Muscle of leg (tissue), 11 donors: ENCODE measurements around the gene ATXN2. TPM values are rescaled to one million over a fixed set of nuclear protein-coding genes. Genes with fewer than 3 reads are reported as not detected.

Source experiments
- DNase-seq: peaks from one replicate; pipeline ENCODE4 v3.0.0; 2013
- H3K27ac ChIP-seq: one replicate; pipeline ENCODE4 v1.5.1; 2013; ENCODE audit warnings: mild to moderate bottlenecking, low read length, control low read depth
- H3K27me3 ChIP-seq: one replicate; pipeline ENCODE4 v1.6.1; 2013; ENCODE audit warnings: low read length; ENCODE audit not compliant: control insufficient read depth, insufficient read depth
- H3K36me3 ChIP-seq: one replicate; pipeline ENCODE4 v1.6.1; 2013; ENCODE audit warnings: low read length; ENCODE audit not compliant: control insufficient read depth, insufficient read depth
- H3K4me1 ChIP-seq: one replicate; pipeline ENCODE4 v1.6.1; 2013; ENCODE audit warnings: low read length; ENCODE audit not compliant: control insufficient read depth, insufficient read depth
- H3K4me3 ChIP-seq: one replicate; pipeline ENCODE4 v1.5.1; 2013; ENCODE audit warnings: low read length, control low read depth
- H3K9me3 ChIP-seq: replicated peaks from 2 replicates; pipeline ENCODE4 v1.6.1; 2013; ENCODE audit warnings: low read depth, low read length; ENCODE audit not compliant: control insufficient read depth
- WGBS: methylation state at CpG from one replicate; pipeline ENCODE4 v1.1.5; 2013; ENCODE audit warnings: missing lambda C conversion rate; ENCODE audit not compliant: insufficient coverage; 5-methylcytosine and 5-hydroxymethylcytosine counted together
- polyA plus RNA-seq, 8 donors: library from polyadenylated mRNA; unstranded; fragments of 120-200 nt; gene quantifications; one replicate each; pipeline versions ENCODE4 v1.2.1 to v1.2.3, GENCODE V29; 2013; ENCODE audit warnings: inconsistent platforms in 1 of 8, low replicate concordance in 1 of 8; ENCODE audit not compliant: insufficient read length in 8 of 8, insufficient read depth in 1 of 8
- total RNA-seq: library from RNA; stranded (reverse); fragments of 120-200 nt; gene quantifications from one replicate; pipeline ENCODE4 v1.2.4, GENCODE V29; 2013

ATXN2 gene
- total and polyA plus RNA-seq, 9 donors, result 32.3 to 60.2 (median 50.0) TPM

GRCh38 chr12:111446631-111447570, 152.2 kb downstream of the ATXN2 start:
- WGBS, result 73% methylated on average over 11 of the region's 20 CpGs
- Histone ChIP-seq H3K27ac (peak overlapping the region; percentile 84), H3K36me3 (peaks cover 71% of the 10 kb centered on the region), H3K4me3 (no peak overlapping the region), H3K4me1 (peaks cover 48% of the 10 kb centered on the region), H3K27me3 (no peaks in the 10 kb centered on the region), H3K9me3 (no peaks in the 10 kb centered on the region)
- no peak for DNase-seq

- H3K27me3 ChIP-seq, result no peaks in the 10 kb centered on the region
- WGBS, result 4% methylated on average over 3 of the region's 6 CpGs
- H3K36me3 ChIP-seq, result peaks cover 67% of the 10 kb centered on the region
- H3K4me3 ChIP-seq, result no peak overlapping the region
- peak; percentile 67 for DNase-seq
- peak overlapping the region; percentile 84 for H3K27ac ChIP-seq
- no peaks in the 10 kb centered on the region for H3K9me3 ChIP-seq
- H3K4me1 ChIP-seq, result peaks cover 48% of the 10 kb centered on the region
Measured at GRCh38 chr12:111445726-111446581, 153.2 kb downstream of the ATXN2 start.

- Histone ChIP-seq H3K4me3 (no peak overlapping the region), H3K4me1 (peaks cover 51% of the 10 kb centered on the region), H3K27me3 (no peaks in the 10 kb centered on the region), H3K9me3 (no peaks in the 10 kb centered on the region), H3K36me3 (peaks cover 64% of the 10 kb centered on the region), H3K27ac (peak overlapping the region; percentile 84)
- WGBS, result 42% methylated on average over 7 of the region's 11 CpGs
- DNase-seq, result peak; percentile 89
Measured at GRCh38 chr12:111444925-111445725, 154.0 kb downstream of the ATXN2 start.

- H3K27me3 ChIP-seq, result no peaks in the 10 kb centered on the region
- peaks cover 71% of the 10 kb centered on the region for H3K36me3 ChIP-seq
- no peak for DNase-seq
- peak overlapping the region; percentile 84 for H3K27ac ChIP-seq
- no peaks in the 10 kb centered on the region for H3K9me3 ChIP-seq
- peaks cover 56% of the 10 kb centered on the region for H3K4me1 ChIP-seq
- no peak overlapping the region for H3K4me3 ChIP-seq
- 80% methylated on average over 5 of the region's 8 CpGs for WGBS
Measured at GRCh38 chr12:111444314-111444924, 154.7 kb downstream of the ATXN2 start.

GRCh38 chr12:111443586-111443985, 155.5 kb downstream of the ATXN2 start:
- WGBS, result 78% methylated on average over 1 of the region's 7 CpGs
- no peaks in the 10 kb centered on the region for H3K9me3 ChIP-seq
- H3K4me3 ChIP-seq, result no peak overlapping the region
- H3K27me3 ChIP-seq, result no peaks in the 10 kb centered on the region
- peaks cover 68% of the 10 kb centered on the region for H3K36me3 ChIP-seq
- H3K4me1 ChIP-seq, result peaks cover 53% of the 10 kb centered on the region
- H3K27ac ChIP-seq, result peak overlapping the region; percentile 32
- DNase-seq, result no peak

GRCh38 chr12:111443086-111443485, 156.0 kb downstream of the ATXN2 start:
- peak overlapping the region; percentile 13 for H3K27ac ChIP-seq
- peaks cover 58% of the 10 kb centered on the region for H3K4me1 ChIP-seq
- no peaks in the 10 kb centered on the region for H3K27me3 ChIP-seq
- DNase-seq, result no peak
- no peaks in the 10 kb centered on the region for H3K9me3 ChIP-seq
- no peak overlapping the region for H3K4me3 ChIP-seq
- H3K36me3 ChIP-seq, result peaks cover 66% of the 10 kb centered on the region
- WGBS, result 73% methylated on average over 6 of the region's 7 CpGs

- no peak for DNase-seq
- peaks cover 53% of the 10 kb centered on the region for H3K4me1 ChIP-seq
- no peak overlapping the region for H3K4me3 ChIP-seq
- H3K9me3 ChIP-seq, result no peaks in the 10 kb centered on the region
- peak overlapping the region; percentile 13 for H3K27ac ChIP-seq
- H3K27me3 ChIP-seq, result no peaks in the 10 kb centered on the region
- 79% methylated on average over 9 of the region's 10 CpGs for WGBS
- peaks cover 60% of the 10 kb centered on the region for H3K36me3 ChIP-seq
Measured at GRCh38 chr12:111442301-111443045, 156.6 kb downstream of the ATXN2 start.

GRCh38 chr12:111441107-111441928, 157.8 kb downstream of the ATXN2 start:
- DNase-seq, result no peak
- Histone ChIP-seq H3K4me3 (no peak overlapping the region), H3K4me1 (peaks cover 45% of the 10 kb centered on the region), H3K27ac (no peak overlapping the region), H3K27me3 (no peaks in the 10 kb centered on the region), H3K9me3 (no peaks in the 10 kb centered on the region), H3K36me3 (peaks cover 49% of the 10 kb centered on the region)
- no CpG with 5 or more reads among the region's 7 CpGs for WGBS
